Measurements from ENCODE around the gene TUBB8.
"Not testable (repeated sequence)": the region's sequence is repeated elsewhere in the genome, so short reads cannot be mapped to it uniquely, and the experiment has no call there.

The TUBB8 gene

GRCh38 chr10:47864-48263 lies 1.2 kb downstream of the TUBB8 start:
- DNase-seq (ENCODE audit: low spot score) = not testable (repeated sequence)

- DNase-seq (ENCODE audit: low spot score) = not testable (repeated sequence)
These were observed 35.8 kb downstream of the TUBB8 start for GRCh38 chr10:13315-13635.

GRCh38 chr10:12444-13314 lies 36.4 kb downstream of the TUBB8 start:
- DNase-seq (ENCODE audit: low spot score) = not testable (repeated sequence)

GRCh38 chr10:11260-11659 lies 37.8 kb downstream of the TUBB8 start:
- DNase-seq (ENCODE audit: low spot score) = not testable (repeated sequence)

GRCh38 chr10:10261-10971 lies 38.7 kb downstream of the TUBB8 start:
- DNase-seq (ENCODE audit: low spot score) = not testable (repeated sequence)

Measured in cerebellar cortex (tissue), 1 donor.